Gastrocnemius medialis (tissue), 4 donors: ENCODE measurements around the gene METTL26. TPM values are rescaled to one million over a fixed set of nuclear protein-coding genes. Genes with fewer than 3 reads are reported as not detected.

Experiments
- ATAC-seq, 2 donors: fragments of 150-250 bp; one replicate each; pipeline ENCODE4 v1.9.1; 2016
- DNase-seq, 2 donors: peaks; one replicate each; pipeline ENCODE4 v3.0.0-alpha.2; 2019
- H3K27ac ChIP-seq, 4 donors: fragments of 200-600 bp; sonication (generic); 1 replicate in 1 of 4; 2 replicates in 3 of 4; pipeline ENCODE4 v1.5.1; 2016 to 2018; ENCODE audit warnings: mild to moderate bottlenecking in 2 of 4, moderate library complexity in 1 of 4
- H3K27me3 ChIP-seq, 3 donors: fragments of 200-600 bp; sonication (generic) in 2 of 3; 1 replicate in 1 of 3; 2 replicates in 2 of 3; pipeline versions ENCODE4 v1.5.1 to v1.6.0; 2016 to 2019; ENCODE audit warnings: mild to moderate bottlenecking in 1 of 3, moderate library complexity in 1 of 3
- H3K36me3 ChIP-seq, 2 donors: fragments of 200-600 bp; sonication (generic) in 1 of 2; one replicate each; pipeline ENCODE4 v1.5.1; 2017 to 2018
- H3K4me1 ChIP-seq, 2 donors: fragments of 200-600 bp; sonication (generic) in 1 of 2; one replicate each; pipeline ENCODE4 v1.5.1; 2016 to 2017; ENCODE audit warnings: mild to moderate bottlenecking in 2 of 2
- H3K4me3 ChIP-seq, 4 donors: fragments of 200-600 bp; sonication (generic) in 3 of 4; 1 replicate in 1 of 4; 2 replicates in 3 of 4; pipeline ENCODE4 v1.5.1; 2016 to 2019; ENCODE audit warnings: mild to moderate bottlenecking in 2 of 4
- H3K9me3 ChIP-seq, 3 donors: fragments of 200-600 bp; sonication (generic) in 2 of 3; 1 replicate in 1 of 3; 2 replicates in 2 of 3; pipeline ENCODE4 v1.5.1; 2016 to 2019
- POLR2A ChIP-seq, 2 donors: fragments of 450-650 bp; IDR thresholded peaks; one replicate each; pipeline ENCODE4 v1.6.1; 2017; ENCODE audit warnings: antibody characterized with exemption in 2 of 2, mild to moderate bottlenecking in 2 of 2, moderate library complexity in 2 of 2
- in situ Hi-C, 4 donors: fragments of 200-750 bp; cut with MboI; loops; one replicate each; pipeline versions ENCODE4 v1.15.0 to v1.8.0; 2017; ENCODE audit warnings: low sequenced_read_pairs in 4 of 4
- intact Hi-C: fragments of 100-400 bp; cut with DNase I; formaldehyde crosslinking; loops from one replicate; pipeline ENCODE4 v1.15.1; 2023; ENCODE audit warnings: low total_unique reads
- total RNA-seq, 4 donors: library from RNA; depleted of rRNA; stranded (reverse); fragments of >200 nt; gene quantifications; one replicate each; pipeline versions ENCODE4 v1.1.0 to v1.2.3, GENCODE V29; 2016
- TF ChIP-seq, protein P1 (sequence below), 5 experiments: fragments of 450-650 bp in 3 of 5; fragments of 200-600 bp in 2 of 5; sonication (generic) in 2 of 5; IDR thresholded peaks in 4 of 5; conservative IDR thresholded peaks in 1 of 5; 1 replicate in 4 of 5; 2 replicates in 1 of 5; pipeline ENCODE4 v1.5.1; 2016 to 2019; ENCODE audit warnings: antibody characterized with exemption in 5 of 5, mild to moderate bottlenecking in 3 of 5, moderate library complexity in 3 of 5

Gene METTL26
- total RNA-seq, 4 donors from 2014 or later, result 114 to 212 (median 141) TPM

GRCh38 chr16:659618-660017, 23.5 kb upstream of the METTL26 start:
- ATAC-seq, result no peak
- intact Hi-C loops, result loop anchor here (1.0 kb wide), 3 partner anchors 10 to 80 kb away; partner anchors contain the start of genes RAB40C and WDR90

GRCh38 chr16:658679-659571, 22.8 kb upstream of the METTL26 start:
- Histone ChIP-seq H3K27ac (no peak overlapping the region), H3K9me3 (no peaks in the 10 kb centered on the region), H3K27me3 (no peaks in the 10 kb centered on the region), H3K36me3 (no peaks in the 10 kb centered on the region), H3K4me1 (peaks cover 0 to 10% of the 10 kb centered on the region in 2 donors), H3K4me3 (no peak overlapping the region)
- in situ Hi-C loops (no loop called here), intact Hi-C loops (no loop called here)
- TF ChIP-seq POLR2A (IDR thresholded peaks at IDR 0.05), result no peak
- TF ChIP-seq, protein P1, sequence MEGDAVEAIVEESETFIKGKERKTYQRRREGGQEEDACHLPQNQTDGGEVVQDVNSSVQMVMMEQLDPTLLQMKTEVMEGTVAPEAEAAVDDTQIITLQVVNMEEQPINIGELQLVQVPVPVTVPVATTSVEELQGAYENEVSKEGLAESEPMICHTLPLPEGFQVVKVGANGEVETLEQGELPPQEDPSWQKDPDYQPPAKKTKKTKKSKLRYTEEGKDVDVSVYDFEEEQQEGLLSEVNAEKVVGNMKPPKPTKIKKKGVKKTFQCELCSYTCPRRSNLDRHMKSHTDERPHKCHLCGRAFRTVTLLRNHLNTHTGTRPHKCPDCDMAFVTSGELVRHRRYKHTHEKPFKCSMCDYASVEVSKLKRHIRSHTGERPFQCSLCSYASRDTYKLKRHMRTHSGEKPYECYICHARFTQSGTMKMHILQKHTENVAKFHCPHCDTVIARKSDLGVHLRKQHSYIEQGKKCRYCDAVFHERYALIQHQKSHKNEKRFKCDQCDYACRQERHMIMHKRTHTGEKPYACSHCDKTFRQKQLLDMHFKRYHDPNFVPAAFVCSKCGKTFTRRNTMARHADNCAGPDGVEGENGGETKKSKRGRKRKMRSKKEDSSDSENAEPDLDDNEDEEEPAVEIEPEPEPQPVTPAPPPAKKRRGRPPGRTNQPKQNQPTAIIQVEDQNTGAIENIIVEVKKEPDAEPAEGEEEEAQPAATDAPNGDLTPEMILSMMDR (IDR thresholded peaks at IDR 0.05 in 4 of 5, conservative IDR thresholded peaks at IDR 0.05 in 1 of 5), result no peak
- no peak for DNase-seq
- no peak for ATAC-seq

More at GRCh38 chr16:659618-660017, 23.5 kb upstream of the METTL26 start:
- Histone ChIP-seq H3K36me3 (no peaks in the 10 kb centered on the region), H3K4me1 (peaks cover 0 to 10% of the 10 kb centered on the region in 2 donors), H3K4me3 (no peak overlapping the region), H3K9me3 (no peaks in the 10 kb centered on the region), H3K27me3 (no peaks in the 10 kb centered on the region), H3K27ac (no peak overlapping the region)
- no peak for TF ChIP-seq POLR2A (IDR thresholded peaks at IDR 0.05)
- TF ChIP-seq, protein P1 (IDR thresholded peaks at IDR 0.05 in 4 of 5, conservative IDR thresholded peaks at IDR 0.05 in 1 of 5), result no peak
- in situ Hi-C loops, result no loop called here
- no peak for DNase-seq

DNA sequence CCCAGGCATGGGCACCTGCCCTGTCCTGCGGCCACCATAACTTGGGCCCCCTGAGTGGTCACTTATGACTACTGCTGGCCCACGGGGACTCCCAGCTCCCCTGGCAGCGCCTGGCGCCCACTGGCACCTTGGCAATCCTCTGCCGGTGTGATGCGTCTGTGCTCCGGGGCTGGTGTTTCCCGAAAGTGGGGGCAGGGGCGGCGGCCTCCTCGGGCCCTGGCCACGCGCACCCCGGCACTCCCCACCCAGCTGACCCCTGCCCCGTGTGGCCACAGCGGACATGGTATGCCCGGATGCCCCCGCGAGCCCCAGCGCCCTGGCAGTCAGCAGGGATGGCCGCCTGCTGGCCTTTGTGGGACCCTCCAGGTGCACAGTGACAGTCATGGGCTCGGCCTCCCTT, 21.4 kb upstream of the METTL26 start:
- intact Hi-C loops, result no loop called here
- no peaks in the 10 kb centered on the region for H3K36me3 ChIP-seq

GRCh38 chr16:654034-654433, 17.9 kb upstream of the METTL26 start:
- Histone ChIP-seq H3K36me3 (no peaks in the 10 kb centered on the region), H3K9me3 (no peaks in the 10 kb centered on the region), H3K4me3 (no peak overlapping the region), H3K27me3 (no peaks in the 10 kb centered on the region), H3K27ac (no peak overlapping the region), H3K4me1 (peaks cover 5 to 8% of the 10 kb centered on the region in 2 donors)
- in situ Hi-C loops, result no loop called here
- ATAC-seq (no peak), DNase-seq (no peak)
- intact Hi-C loops, result no loop called here
- no peak for TF ChIP-seq POLR2A (IDR thresholded peaks at IDR 0.05)
- TF ChIP-seq, protein P1 (IDR thresholded peaks at IDR 0.05 in 4 of 5, conservative IDR thresholded peaks at IDR 0.05 in 1 of 5), result no peak

More for the DNA sequence above, 21.4 kb upstream of the METTL26 start:
- H3K27me3 ChIP-seq, result no peaks in the 10 kb centered on the region
- H3K4me1 ChIP-seq, result peaks cover 0 to 10% of the 10 kb centered on the region in 2 donors
- DNase-seq, result no peak
- in situ Hi-C loops, result no loop called here
- no peaks in the 10 kb centered on the region for H3K9me3 ChIP-seq
- H3K27ac ChIP-seq, result no peak overlapping the region
- no peak for TF ChIP-seq POLR2A (IDR thresholded peaks at IDR 0.05)
- TF ChIP-seq, protein P1 (IDR thresholded peaks at IDR 0.05 in 4 of 5, conservative IDR thresholded peaks at IDR 0.05 in 1 of 5), result no peak
- no peak overlapping the region for H3K4me3 ChIP-seq
- no peak for ATAC-seq
